Caki2 (cell line): ENCODE results near the gene PYCR2. TPM values are rescaled to one million over a fixed set of nuclear protein-coding genes. Genes with fewer than 3 reads are reported as not detected.
A peak's percentile ranks its signal among the peaks of the same experiment; 100 is the strongest.

Experiments used
- DNase-seq: peaks from one replicate; pipeline ENCODE4 v3.0.0-alpha.2; 2015; ENCODE audit warnings: low read depth
- in situ Hi-C: cut with HindIII; loops from 2 replicates; pipeline ENCODE4 v1.10.0; 2016; ENCODE audit warnings: low sequenced_read_pairs, low pct_unique_long_range_greater_than_20kb, mixed read lengths
- total RNA-seq: library from RNA; depleted of rRNA; stranded (reverse); fragments of >200 nt; shearing (Covaris generic); gene quantifications from 2 replicates; pipeline ENCODE4 v1.2.3, GENCODE V29; 2014; ENCODE audit warnings: low replicate concordance

The PYCR2 gene
- total RNA-seq, 1 experiment from 2014 or later: 112 TPM

GRCh38 chr1:225885336-225885735, 38.7 kb downstream of the PYCR2 start:
- in situ Hi-C loops: no loop called here
- DNase-seq: no peak

DNA sequence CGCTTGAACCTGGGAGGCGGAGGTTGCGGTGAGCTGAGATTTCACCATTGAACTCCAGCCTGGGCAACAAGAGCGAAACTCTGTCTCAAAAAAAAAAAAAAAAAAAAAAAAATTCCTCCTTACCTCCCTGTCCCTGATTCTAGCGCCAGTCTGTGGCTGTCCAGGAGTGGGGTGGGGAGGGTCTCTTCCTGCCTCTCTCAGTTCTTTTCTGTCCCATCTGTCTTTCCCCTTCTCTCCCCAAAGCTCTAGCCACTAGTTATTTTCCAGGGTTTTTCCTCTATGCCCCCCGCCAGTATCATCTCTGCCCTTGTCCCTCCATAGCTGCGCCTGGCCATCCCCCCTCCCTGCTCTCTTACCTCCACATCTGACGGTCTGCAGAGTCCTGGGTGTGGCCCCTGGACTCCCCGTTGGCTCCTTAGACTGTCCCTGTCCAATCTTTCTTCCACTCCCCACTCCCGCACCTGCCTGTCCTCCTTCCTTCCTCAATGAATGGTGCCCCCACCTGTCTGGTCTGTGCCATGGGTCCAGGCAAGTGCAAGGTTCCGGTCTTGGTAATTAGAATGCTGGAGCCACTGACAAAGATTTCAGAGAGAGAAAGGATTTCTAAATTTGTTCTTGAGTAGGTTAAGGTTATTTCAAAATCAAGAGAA, 40.3 kb downstream of the PYCR2 start:
- no peak for DNase-seq
- in situ Hi-C loops: no loop called here

GRCh38 chr1:225882694-225883615, 41.1 kb downstream of the PYCR2 start:
- in situ Hi-C loops: no loop called here
- DNase-seq: peak; percentile 62

DNA sequence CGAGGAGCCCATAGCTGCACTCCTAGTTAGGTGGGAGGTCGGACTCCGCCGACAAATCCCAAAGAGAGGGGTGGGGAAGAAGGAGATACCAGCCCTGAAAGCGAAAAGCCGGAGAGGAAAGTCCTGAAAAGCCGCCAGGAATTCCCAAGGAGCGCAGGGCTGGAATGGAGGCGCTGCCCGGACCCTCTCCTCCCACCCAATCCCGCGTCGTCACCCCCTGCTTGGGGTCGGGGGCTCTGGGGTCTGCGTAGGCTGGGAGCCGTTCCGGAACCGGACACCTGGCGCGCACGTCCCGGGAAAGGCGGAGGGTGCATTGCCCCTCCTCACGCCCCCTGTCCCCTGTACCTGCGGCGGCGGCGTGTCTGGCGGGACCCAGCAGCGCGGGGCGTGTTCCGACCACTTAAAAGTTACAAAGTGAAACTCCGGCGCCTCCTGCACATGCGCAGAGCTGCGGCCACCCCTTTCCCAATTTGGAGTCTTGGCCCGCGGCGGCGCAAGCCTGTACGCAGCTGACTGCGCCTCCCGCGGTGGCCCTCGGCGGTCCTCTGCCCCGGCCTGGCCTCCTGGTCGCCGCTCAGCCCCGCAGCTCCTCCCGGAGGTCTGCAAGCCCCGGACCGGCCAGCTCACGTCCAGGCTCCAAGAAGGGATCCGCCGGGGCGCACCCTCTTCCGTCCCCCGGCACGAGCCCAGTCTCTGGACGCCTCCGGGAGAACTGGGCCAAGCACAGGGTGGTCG, 41.9 kb downstream of the PYCR2 start, which contains the start of gene TMEM63A:
Gene TMEM63A (minus strand): TSS at position 422 of the 735 bp plus-strand sequence. CDS start 4,800 bp downstream, outside the sequence.
- peak; percentile 77 for DNase-seq
- in situ Hi-C loops: no loop called here

DNA sequence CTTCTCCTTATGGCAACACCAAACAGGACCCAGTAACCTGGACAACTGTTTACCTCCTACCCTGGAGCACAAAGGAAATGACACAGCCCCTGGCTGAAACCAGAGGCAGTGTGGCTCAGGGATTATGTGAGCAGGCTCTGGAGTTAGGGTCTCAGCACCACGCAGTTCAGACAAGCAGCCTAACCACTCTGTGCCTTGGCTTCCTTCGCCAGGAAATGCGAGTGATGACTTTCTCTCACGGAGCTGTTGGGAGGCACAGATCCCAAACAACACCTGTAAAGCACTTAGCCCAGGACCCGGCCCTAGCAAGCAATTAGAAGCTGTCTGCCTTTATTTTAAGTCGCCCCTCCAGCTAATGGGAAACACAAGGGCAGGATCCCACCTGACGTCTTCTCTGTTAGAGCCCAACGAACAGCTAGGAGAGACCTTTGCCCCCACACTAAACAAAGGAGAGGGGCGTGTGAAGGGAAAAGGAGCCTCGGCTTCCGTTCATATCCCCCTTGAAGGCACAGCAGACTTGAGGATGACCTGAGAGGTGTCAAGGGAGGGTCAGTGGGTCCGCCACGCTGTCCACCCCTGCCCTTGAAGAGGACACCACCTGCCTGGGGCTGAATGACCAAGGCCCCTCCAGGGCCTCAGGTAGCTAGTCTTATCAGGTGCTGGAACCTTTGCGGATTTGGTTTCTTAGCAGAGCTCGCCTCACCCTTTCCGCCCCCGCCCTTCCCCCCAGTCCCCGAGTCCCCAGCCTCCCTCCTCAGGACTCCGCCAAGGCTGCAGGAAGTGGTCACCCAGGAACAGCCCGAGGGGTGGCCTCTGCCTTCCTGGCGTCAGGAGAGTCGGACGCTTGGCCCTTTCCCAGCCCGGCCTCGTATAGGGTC, 42.7 kb downstream of the PYCR2 start:
- in situ Hi-C loops: no loop called here
- no peak for DNase-seq

DNA sequence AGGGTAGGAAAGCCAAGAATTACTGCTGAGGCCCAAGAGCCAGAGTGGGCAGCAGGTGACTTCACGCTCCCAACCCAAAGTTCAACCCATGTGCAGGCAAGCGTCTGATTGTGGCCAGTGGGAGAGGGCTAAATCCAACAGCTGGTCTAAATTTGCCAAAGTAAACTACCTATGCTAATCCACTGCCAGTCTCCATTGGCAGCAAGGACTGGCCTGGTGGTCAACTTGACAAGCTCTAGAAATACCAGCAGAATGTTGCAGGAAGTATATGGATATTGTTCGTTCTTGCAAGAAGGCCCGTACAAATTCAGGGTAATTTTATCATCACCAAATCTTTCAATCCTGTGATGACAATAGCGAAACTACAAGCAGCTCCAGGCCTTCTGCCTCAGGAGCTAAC, 43.4 kb downstream of the PYCR2 start:
- DNase-seq: no peak
- in situ Hi-C loops: no loop called here

- in situ Hi-C loops: no loop called here
- DNase-seq: no peak
These were observed 43.8 kb downstream of the PYCR2 start for GRCh38 chr1:225880222-225880588.

DNA sequence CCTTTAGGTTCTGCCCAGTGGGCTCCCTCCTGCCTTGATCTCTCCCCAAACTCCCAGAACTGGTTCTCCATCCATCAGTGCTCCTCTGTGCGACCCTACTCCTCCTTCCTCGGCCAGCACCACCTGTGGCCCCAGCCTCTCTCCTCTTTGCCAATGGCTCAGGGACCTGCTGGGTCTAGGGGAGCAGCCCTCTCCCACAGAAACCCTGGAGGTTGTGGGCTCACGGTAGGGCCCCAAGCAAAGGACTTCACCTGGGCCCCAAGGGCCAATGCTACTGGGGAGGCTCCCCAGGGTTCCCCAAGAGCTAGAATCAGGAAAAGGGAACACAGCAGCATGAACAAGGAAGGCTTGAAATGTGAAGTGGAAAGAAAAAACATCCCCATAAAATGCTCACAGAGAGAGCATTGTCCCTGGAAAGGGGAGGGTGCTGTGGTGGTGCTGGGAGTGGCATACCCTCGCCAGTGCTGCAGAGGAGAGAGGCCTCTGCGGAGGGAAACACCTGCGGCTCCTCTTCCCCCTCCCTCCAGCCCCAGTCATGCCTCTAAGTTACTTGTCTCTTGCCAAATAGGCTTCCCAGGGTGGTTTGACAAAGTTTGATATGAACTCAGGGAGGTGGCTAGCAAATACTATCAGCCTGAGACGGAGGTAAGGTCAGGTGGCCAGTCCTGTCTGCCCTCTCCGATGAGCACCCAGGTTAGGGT, 44.4 kb downstream of the PYCR2 start:
- in situ Hi-C loops: no loop called here
- DNase-seq: no peak

GRCh38 chr1:225878282-225878681, 45.8 kb downstream of the PYCR2 start:
- in situ Hi-C loops: no loop called here
- DNase-seq: no peak

GRCh38 chr1:225877580-225877979, 46.5 kb downstream of the PYCR2 start:
- in situ Hi-C loops: no loop called here
- DNase-seq: peak; percentile 31

- in situ Hi-C loops: no loop called here
These were observed 47.0 kb downstream of the PYCR2 start for GRCh38 chr1:225876900-225877510.

GRCh38 chr1:225875044-225875815, 48.8 kb downstream of the PYCR2 start:
- in situ Hi-C loops: no loop called here
- peak; percentile 31 for DNase-seq

More at GRCh38 chr1:225876900-225877510, 47.0 kb downstream of the PYCR2 start:
- no peak for DNase-seq

GRCh38 chr1:225874431-225874830, 49.6 kb downstream of the PYCR2 start:
- in situ Hi-C loops: no loop called here

GRCh38 chr1:225873281-225873850, 50.7 kb downstream of the PYCR2 start:
- no peak for DNase-seq
- in situ Hi-C loops: no loop called here

More at GRCh38 chr1:225874431-225874830, 49.6 kb downstream of the PYCR2 start:
- no peak for DNase-seq

DNA sequence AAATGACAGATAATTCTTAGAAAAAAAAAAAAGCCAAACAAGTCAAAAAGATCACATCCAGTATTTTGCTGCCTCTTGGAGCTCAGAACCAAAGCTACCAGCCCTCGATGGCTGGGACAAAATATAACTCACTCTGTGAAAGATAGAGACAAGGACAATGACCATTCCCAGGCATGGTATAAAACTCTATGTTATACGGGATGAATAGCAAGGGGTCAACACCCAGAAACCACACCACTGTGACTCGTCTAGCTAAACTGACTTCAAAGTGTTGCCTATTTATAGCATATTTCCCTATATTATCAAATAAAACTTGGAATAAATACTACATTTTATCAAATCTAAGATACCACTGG, 52.0 kb downstream of the PYCR2 start:
- in situ Hi-C loops: no loop called here
- no peak for DNase-seq
